GM21390 (cell line): ENCODE data around the gene FSCN2.

Source experiments
- ATAC-seq: cut with Tn5 transposase; IDR thresholded peaks from one replicate; pipeline ENCODE4 v1.9.1; 2021; ENCODE audit not compliant: unreplicated experiment

The FSCN2 gene

DNA sequence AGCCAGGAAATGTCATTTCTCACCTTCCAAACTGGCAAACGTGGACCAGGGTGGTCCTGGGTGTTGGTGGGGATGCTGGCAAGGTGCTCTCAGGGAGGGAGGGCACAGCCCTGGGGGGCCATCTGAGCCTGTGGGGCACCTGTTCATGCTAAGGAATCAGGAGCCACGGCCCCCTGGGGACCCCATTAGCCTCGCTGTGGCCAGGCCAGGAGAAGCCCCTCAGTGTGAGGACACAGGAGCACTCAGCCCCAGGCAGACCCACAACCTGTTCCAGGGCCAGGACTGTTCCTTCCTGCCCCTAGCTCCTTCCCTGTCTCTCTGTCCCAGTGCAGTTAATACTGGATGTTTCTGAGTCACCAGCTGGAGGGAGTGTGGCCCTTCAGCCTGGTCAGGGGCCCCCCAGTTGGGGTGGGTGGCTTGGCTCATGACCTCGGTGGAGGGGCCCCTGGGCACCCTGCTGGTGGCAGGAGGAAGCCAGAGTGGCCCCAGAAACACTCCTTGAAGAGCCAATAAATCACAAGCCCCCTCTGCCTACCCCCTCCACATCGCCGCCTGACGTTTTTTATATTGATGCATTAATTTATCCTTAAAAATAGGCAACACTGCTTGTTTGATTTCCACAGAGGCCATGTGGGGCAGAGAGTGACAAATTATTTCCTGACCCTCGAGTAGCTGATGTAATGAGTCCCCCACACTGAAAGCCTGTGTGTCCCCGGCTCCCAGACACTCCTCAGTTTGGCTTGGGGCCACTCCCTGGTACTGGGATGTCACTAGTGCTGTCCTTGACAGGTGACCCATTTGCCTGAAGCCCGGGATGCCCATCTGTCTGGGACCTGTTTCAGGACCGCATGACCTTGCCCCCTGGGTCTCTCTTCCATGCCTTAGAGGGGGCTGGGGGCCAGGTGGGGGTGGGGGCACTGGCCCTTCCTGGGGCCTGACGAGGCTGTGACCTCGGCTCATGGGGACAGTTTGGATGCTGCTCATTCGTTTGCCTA is 37.9 kb upstream of the FSCN2 start:
- ATAC-seq: no peak

DNA sequence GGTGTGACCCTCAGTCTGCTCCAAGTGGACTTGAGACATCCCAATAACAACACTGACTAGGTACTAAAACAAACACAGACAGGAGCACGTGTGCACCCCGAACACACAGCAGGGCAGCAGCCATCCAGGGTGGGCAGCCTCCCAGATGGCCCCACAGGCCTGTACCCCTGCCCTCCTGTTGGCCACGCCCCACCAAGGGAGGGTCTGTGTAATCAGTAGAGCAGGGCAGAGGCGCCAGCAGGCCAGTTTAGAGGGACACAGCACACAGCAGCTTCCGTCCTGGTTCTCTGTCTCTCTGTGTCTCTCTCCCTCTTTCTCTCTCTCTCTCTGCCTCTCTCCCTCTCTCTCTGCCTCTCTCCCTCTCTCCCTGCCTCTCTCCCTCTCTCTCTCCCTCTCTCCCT is 37.0 kb upstream of the FSCN2 start:
- ATAC-seq: no peak

DNA sequence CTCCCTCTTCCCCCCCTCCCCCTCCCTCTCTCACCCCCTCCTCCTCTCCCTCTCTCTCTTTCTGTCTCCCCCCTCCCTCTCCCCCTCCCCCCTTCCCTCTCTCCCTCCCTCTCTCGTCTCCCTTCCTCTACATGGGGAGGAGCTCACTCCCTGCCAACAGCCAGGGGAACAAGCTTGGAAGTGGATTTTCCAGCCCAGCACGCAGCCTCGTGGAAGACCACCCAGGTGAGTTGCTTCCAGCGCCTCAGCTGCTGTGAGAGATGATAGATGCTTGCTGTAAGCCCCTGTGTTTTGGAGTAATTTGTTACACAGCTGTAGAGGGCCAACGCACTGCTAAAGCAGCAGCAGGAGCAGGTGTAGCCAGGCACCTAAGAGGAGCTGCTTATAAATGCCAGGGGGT is 36.4 kb upstream of the FSCN2 start:
- no peak for ATAC-seq

DNA sequence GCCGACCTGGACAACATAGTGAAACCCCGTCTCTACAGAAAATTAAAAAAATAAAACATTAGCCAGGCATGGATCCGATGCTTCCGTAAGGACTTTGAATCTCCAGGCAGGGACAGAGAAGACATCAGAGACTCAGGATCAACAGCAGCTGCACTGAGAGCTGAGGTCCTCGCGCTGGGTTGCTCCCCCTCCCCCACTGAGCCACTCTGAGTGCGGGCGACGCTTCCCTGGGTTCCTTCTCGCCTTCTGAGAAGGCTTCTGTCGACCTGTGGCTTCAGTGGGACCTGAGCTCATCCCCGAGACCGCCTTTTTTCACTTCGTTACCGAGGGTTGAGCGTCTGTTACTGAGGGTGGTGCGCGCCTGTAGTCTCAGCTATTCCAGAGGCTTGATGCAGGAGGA is 36.0 kb upstream of the FSCN2 start:
- no peak for ATAC-seq

DNA sequence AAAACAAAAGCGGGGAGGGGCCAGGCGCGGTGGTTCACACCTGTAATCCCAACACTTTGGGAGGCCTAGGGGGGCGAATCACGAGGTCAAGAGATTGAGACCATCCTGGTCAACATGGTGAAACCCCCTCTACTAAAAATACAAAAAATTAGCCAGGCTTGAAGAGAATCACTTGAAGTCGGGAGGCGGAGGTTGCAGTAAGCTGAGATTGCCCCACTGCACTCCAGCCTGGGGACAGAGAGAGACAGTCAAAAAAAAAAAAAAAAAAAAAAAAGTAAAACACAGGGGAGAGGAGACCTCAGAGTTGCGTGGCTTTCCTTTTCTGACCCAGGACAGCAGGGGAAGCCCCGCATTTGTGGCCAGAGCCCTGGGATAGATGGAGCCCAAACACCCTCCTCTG is 35.5 kb upstream of the FSCN2 start:
- no peak for ATAC-seq

DNA sequence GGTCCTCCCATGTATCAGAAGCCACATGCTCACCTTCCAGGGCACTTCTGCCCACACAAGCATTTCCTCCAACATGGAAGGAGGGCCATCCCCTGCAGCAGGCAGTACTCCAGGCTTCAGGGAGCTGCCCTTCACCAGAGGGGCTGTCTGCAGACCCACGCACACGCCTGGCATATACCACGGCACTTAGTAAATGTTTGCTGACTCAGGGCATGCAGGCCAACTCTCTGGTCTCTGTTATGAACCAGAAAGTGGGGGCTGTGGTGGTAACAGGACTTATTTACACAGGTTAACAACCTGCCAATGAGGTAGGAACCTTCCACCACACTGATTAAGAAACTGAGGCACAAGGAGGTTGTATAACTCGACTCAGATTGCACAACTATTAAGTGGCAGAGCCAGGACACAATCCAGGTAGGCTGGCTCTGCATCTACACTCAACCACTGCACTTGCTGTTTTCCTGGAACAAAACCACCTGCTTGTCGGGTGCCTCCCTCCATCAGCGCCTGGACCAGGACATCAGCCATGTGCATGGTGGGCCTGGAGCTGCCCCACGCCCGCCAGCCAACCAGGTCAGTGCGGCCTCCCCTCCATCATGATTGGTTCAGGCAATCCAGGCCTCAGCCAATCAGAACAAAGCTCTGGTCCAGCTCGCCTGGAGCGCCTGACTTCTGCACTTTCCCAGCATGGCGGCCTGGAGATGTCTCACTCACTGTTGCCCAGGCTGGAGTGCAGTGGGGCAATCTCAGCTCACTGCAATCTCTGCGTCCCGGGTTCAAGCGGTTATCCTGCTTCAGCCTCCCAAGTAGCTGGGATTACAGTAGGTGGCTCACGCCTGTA is 34.8 kb upstream of the FSCN2 start:
- no peak for ATAC-seq

DNA sequence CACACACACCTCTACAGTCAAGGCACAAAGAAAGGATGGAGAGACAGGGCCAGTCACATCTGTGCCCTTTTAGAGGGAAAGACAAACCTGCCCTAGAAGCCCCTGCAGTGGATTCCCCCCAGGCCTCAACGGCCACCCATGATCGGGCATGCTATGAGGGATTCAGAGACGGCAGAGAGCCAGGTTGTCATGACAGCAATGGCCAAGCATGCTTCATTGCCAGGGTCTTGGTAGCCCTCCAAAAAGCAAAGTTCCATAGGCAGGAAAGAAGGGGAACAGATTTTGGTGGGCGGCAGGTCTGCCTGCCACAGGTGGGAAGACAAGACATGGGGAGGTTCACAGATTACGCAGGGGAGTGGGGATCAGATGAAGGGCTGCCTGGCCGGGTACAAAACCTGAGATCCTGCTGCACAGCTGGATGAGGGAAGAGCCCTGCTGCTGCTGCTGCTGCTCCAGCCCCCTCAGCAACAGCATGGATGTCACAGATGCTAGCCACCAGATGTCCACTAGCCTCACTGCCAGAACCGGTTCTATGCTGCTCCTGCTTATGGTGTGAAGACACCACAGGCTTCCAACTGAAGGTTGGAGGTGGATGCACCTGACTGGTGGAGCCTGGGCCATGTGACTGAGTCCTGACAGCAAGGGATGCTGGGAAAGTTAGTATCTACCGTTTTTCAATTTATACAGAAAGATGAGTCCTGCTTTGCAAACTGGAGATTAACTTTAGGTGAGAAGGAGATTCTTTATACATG is 33.4 kb upstream of the FSCN2 start:
- no peak for ATAC-seq

DNA sequence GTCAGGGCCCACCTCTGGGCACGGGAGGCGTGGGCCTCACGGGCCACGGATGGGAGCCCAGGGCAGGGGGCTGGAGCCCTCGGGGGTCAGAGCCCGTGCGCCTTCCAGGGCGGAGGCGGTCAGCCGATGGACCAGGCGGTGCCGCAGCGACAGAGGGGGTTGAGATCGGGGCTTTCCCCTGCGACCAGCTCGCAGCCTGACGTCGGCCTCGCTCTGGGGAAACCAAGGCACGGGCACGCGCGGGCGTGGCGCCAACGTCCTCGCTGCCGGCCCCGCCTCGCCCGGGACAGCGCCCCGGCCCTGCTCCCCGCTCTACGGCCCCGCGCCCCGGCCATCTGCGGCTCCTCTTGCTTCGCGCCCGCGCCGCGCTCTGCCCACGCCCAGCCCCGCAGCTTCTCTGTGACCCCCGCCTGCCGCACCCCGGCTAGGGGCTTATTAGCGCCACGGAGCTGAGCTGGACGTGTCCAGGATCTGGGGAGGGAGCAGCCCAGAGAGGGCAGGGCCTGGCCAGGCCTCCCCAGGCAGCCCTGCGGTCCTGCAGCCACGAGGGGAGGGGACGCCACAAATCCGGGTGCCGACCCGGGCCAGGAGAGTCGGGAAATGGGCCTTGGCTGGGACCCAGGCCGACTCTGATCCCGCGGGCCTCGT is 29.1 kb upstream of the FSCN2 start:
- no peak for ATAC-seq

DNA sequence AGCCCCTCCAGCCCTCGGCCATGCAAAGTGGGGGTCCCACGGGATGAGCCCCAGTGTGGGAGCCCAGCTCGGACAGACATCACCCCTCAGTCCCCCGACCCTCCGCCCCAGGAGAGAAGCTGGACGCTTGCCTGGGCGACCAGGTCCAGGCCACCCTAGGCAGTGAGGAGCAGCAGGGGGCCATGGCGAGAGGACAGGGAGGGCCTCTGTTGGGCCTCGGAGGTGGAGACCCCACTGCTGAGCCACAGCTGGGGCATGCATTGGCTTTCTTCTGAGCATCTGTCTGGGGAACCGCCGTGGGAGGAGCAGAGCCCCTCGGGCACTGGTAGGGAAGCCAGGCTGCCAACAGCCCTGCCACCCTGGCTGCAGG is 28.6 kb upstream of the FSCN2 start:
- ATAC-seq: no peak

DNA sequence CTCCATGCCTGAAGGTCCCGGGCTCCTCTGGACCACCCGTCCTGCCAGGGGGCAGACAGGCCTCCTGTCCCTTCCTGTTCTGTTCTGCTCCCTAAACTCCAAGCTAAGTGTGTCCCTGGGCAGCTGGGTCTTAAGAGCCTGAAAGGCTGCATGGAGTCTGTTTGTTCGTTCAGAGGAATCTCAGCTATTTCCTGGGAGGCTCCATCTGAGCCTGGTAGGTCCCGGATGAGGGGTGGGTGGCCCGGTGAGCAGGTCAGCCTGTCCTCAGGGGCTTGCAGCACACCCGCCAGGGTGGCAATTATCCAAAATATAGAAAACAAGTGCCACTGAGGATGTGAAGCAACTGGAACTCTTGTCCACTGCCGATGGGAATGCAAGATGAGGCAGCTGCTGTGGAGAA is 28.1 kb upstream of the FSCN2 start:
- ATAC-seq: no peak

DNA sequence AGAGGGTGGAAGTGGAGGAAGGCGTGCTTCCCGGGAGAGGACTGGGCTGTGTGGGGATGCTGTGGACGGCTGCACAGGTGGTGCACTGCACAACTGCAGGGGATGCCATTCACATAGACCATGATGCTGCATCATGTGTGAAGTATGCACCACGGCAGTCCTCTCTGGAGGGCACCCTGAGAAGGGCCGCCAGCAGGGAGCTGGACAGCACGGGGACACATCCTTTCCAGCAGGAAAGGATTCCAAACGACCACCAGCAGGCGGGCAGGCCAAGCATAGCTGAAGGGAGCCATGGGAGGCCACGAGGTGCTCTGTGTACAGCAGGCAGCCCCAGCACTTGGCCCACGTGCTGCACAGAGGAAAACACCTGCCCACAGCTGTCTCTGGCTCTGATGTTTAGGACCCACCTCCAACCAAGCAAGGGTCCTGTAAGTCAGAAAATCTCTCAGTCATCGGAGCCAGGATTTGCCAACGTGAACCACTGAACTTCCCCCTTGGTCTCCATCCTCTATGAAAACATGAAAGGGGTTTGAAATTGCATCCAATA is 25.6 kb upstream of the FSCN2 start:
- ATAC-seq: no peak

DNA sequence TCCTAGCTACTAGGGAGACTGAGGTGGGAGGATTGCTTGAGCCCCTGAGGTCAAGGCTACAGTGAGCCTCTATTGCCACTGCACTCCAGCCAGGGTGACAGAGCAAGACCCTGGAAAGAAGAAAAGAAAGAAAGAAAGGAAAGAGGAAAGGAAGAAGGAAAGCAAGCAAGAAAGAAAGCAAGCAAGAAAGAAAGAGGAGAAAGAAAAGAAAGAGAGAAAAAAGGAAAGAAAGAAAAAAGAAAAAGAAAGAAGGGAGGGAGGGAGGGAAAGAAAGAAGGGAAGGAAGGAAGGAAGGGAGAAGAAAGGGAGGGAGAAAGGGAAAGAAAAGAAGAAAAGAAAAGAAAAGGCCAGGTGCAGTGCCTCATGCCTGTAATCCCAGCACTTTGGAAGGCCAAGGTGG is 24.6 kb upstream of the FSCN2 start:
- ATAC-seq: no peak

DNA sequence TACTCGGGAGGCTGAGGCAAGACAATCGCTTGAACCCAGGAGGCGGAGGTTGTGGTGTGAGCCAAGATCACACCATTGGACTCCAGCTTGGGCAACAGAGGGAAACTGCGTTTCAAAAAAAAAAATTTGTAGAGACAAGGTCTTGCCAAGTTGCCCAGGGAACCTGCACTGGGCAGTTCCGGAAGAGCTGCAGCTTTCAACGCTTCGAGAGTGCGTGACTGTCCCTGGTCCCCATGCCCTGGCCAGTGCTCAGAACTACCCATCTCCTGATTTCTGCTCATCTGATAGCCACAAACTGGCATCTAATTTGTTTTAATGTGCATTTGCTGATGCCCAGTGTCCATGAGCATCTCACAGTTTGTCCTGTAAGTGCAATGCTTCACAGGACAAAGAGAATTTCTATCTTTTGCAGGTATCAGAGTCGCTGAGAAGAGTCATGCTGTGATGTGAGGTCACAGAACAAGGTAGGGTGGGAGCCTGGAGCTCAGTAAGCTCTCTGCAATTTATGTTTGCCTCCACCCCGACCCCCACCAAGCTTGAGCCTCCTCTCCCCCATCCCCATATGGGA is 19.5 kb upstream of the FSCN2 start:
- ATAC-seq: no peak

DNA sequence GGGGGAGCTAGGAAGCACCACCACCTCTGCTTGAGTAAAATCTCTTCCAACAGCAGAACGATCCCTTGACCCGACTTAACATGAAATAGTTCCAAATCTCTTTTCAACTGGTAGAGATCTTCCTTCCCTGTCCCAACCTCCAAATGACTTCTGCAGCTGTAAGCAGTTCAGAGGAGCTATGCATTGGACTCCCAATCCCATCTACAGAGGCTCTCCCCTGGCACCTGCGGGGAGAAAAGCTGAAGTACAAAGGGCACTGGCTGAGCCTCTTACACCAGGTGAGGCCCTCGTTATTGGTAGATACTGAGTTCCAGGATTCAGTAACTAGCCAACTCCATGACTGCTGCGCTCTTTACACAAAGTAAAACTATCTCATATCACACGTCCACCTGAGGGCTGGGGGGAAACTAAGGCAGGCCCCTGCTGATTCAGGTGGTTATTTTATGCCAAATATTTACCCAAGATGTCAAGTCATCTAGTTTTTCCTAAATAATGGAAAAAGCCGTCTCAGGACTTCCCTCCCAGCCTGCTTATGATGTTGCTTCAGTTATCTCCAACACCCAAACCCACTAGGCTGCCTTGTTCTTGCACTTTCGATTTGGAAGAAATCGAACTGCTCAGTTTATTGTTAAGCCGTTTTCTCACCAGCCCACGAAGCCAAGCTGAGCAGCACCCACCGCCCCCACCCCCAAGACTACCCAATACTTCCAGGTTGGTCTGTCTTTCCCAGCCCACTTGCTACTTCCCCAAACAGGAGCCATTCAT is 18.8 kb upstream of the FSCN2 start:
- no peak for ATAC-seq

DNA sequence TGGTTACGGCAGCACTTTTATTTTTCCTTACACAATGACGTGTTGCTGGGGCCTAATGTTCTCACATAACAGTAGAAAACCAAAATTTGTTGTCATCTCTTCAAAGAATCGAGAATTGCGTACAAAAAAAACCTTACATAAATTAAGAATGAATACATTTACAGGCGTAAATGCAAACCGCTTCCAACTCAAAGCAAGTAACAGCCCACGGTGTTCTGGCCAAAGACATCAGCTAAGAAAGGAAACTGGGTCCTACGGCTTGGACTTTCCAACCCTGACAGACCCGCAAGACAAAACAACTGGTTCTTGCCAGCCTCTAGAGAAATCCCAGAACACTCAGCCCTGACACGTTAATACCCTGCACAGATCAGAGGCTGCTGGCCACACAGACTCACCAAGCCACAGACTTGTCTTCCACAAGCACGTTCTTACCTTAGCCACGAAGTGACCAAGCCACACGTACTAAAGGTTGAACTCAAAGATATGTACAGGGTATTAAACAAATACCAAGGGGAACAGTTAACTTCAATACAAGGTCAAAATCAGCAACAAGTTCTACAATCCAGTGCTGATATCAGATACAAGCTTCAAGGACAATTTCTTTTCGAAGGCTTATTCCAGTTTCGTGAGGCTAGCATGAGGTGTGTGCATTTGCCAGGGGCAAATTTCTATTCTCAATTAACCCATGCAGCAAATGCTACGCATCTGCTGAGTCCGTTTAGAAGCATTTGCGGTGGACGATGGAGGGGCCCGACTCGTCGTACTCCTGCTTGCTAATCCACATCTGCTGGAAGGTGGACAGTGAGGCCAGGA is 18.0 kb upstream of the FSCN2 start:
- ATAC-seq: no peak

DNA sequence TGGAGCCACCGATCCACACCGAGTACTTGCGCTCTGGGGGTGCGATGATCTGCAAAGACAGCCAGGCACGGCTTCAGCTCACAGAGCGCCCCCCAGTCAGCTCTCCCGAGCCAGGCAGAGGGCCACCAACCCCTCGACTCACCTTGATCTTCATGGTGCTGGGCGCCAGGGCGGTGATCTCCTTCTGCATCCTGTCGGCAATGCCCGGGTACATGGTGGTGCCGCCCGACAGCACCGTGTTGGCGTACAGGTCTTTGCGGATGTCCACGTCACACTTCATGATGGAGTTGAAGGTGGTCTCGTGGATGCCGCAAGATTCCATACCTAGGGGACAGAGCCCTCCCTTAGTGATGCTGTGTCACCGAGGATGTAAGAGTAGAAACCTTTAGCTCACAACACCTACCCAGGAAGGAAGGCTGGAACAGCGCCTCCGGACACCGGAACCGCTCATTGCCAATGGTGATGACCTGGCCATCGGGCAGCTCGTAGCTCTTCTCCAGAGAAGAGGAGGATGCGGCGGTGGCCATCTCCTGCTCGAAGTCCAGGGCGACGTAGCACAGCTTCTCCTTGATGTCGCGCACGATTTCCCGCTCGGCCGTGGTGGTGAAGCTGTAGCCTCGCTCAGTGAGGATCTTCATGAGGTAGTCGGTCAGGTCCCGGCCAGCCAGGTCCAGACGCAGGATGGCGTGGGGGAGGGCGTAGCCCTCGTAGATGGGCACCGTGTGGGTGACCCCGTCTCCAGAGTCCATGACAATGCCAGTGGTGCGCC is 17.2 kb upstream of the FSCN2 start:
- ATAC-seq: no peak

DNA sequence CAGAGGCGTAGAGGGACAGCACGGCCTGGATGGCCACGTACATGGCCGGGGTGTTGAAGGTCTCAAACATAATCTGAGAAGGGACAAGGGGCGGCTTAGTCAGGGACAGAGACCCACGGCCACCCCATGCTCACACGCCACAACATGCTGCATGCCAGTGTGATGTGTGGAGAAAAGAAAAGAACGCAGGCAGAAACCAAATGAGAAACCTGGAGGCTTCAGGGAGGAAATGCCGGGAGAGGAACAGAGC is 16.7 kb upstream of the FSCN2 start:
- ATAC-seq: no peak
